Small intestine (tissue), 7 donors: ENCODE results near the gene CDK17. TPM values are rescaled to one million over a fixed set of nuclear protein-coding genes. Genes with fewer than 3 reads are reported as not detected.

ENCODE experiments used
- DNase-seq, 2 donors: peaks; one replicate each; pipeline versions ENCODE4 v3.0.0 to v3.0.0-alpha.2; 2013
- FAIRE-seq: peaks from 2 replicates; lab custom pipeline; 2012; peaks lifted over from hg19 to GRCh38; lab: Jason Lieb, UNC
- H3K27ac ChIP-seq, 3 donors: one replicate each; pipeline ENCODE4 v1.5.1; 2013; ENCODE audit warnings: low read length in 2 of 3, mild to moderate bottlenecking in 2 of 3, control low read depth in 1 of 3, inconsistent platforms in 1 of 3, low read depth in 1 of 3, moderate library complexity in 1 of 3
- H3K27me3 ChIP-seq, 3 donors: one replicate each; pipeline ENCODE4 v1.6.1; 2013; ENCODE audit warnings: low read length in 3 of 3, inconsistent platforms in 1 of 3; ENCODE audit not compliant: control insufficient read depth in 3 of 3, insufficient read depth in 3 of 3
- H3K36me3 ChIP-seq, 3 donors: one replicate each; pipeline ENCODE4 v1.6.1; 2013; ENCODE audit warnings: low read length in 3 of 3, inconsistent platforms in 1 of 3, low read depth in 1 of 3, mild to moderate bottlenecking in 1 of 3, moderate library complexity in 1 of 3; ENCODE audit not compliant: control insufficient read depth in 3 of 3, insufficient read depth in 2 of 3
- H3K4me1 ChIP-seq, 3 donors: one replicate each; pipeline ENCODE4 v1.6.1; 2013; ENCODE audit warnings: low read length in 2 of 3, inconsistent platforms in 1 of 3, low read depth in 1 of 3, mild to moderate bottlenecking in 1 of 3, moderate library complexity in 1 of 3; ENCODE audit not compliant: control insufficient read depth in 3 of 3, insufficient read depth in 2 of 3
- H3K4me3 ChIP-seq, 3 donors: one replicate each; pipeline ENCODE4 v1.5.1; 2013; ENCODE audit warnings: low read length in 3 of 3, control low read depth in 1 of 3, inconsistent platforms in 1 of 3, low read depth in 1 of 3, mild to moderate bottlenecking in 1 of 3, moderate library complexity in 1 of 3
- H3K9me3 ChIP-seq, 2 donors: one replicate each; pipeline ENCODE4 v1.6.1; 2013; ENCODE audit warnings: low read depth in 1 of 2, low read length in 1 of 2; ENCODE audit not compliant: control insufficient read depth in 2 of 2, insufficient read depth in 1 of 2
- WGBS, 3 donors: extraction: QIAGEN DNeasy Blood & Tissue Kit; methylation state at CpG; one replicate each; pipeline ENCODE4 v1.1.7; 2013; 5-methylcytosine and 5-hydroxymethylcytosine counted together
- polyA plus RNA-seq, 4 donors: library from polyadenylated mRNA; stranded (reverse) in 3 of 4; unstranded in 1 of 4; fragments of 200-250 nt in 3 of 4; fragments of 120-200 nt in 1 of 4; gene quantifications; one replicate each; pipeline versions ENCODE4 v1.2.1 to v1.2.3, GENCODE V29; 2013
- donor health status: healthy with polysubstance abuse.
- donor health status: control.
- donor health status: control.
- donor health status: Bipolar disorder and iron deficiency.
- donor health status: healthy.

Gene CDK17
- polyA plus RNA-seq, 4 donors, result 7.6 to 29.8 (median 8.4) TPM

GRCh38 chr12:96256672-96257361 lies 143.4 kb downstream of the CDK17 start:
- H3K4me1 ChIP-seq, result peaks cover 0 to 2% (median 0%) of the 10 kb centered on the region in 3 donors
- H3K9me3 ChIP-seq, result no peaks in the 10 kb centered on the region
- no peak for DNase-seq
- no peak for FAIRE-seq
- H3K36me3 ChIP-seq, result peaks cover 0 to 10% (median 4%) of the 10 kb centered on the region in 3 donors
- WGBS, 3 donors, result 79 to 83% (median 82%) methylated on average over 7 of the region's 7 CpGs
- H3K27ac ChIP-seq, result peak overlapping the region in 1 of 3 donors; percentile 64
- H3K27me3 ChIP-seq, result no peaks in the 10 kb centered on the region
- H3K4me3 ChIP-seq, result no peak overlapping the region

DNA sequence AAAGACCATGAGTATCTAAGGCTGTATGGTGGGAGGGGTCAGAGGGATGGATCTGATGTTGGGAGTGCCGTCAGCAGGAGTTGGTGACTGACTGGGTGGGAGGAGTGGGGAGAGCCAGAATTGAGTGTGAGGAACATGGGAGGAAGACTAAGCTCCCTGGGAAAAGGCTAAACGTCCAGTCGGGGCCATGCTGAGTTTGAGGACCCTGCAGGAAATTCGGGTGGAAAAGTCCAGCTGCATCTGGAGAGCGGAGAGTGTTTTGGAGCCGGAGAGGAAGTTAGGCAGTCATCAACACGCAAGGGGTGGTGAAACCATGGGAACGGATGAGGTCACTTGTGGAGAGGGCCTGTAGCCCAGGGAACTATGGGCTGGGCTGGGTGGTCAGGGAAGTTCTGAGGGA lies 145.2 kb downstream of the CDK17 start:
- no peak for FAIRE-seq
- peaks cover 0 to 2% (median 0%) of the 10 kb centered on the region in 3 donors for H3K4me1 ChIP-seq
- 57 to 91% (median 83%) methylated on average over 8 of the region's 8 CpGs for WGBS, 3 donors
- peaks cover 0 to 15% (median 0%) of the 10 kb centered on the region in 3 donors for H3K36me3 ChIP-seq
- H3K4me3 ChIP-seq, result no peak overlapping the region
- peak in 1 of 2 donors; percentile 26 for DNase-seq
- no peaks in the 10 kb centered on the region for H3K9me3 ChIP-seq
- peak overlapping the region in 1 of 3 donors; percentile 77 for H3K27ac ChIP-seq
- H3K27me3 ChIP-seq, result no peaks in the 10 kb centered on the region

- H3K27ac ChIP-seq, result peak overlapping the region in 1 of 3 donors; percentile 35
- FAIRE-seq, result no peak
- no peak for DNase-seq
- 89 to 96% (median 94%) methylated on average over 7 of the region's 7 CpGs for WGBS, 3 donors
- H3K4me1 ChIP-seq, result peaks cover 0 to 2% (median 0%) of the 10 kb centered on the region in 3 donors
- H3K27me3 ChIP-seq, result no peaks in the 10 kb centered on the region
- no peak overlapping the region for H3K4me3 ChIP-seq
- H3K36me3 ChIP-seq, result peaks cover 0 to 37% (median 6%) of the 10 kb centered on the region in 3 donors
- H3K9me3 ChIP-seq, result no peaks in the 10 kb centered on the region
These were observed 150.0 kb downstream of the CDK17 start for GRCh38 chr12:96250119-96250685.

GRCh38 chr12:96249196-96250118 lies 150.8 kb downstream of the CDK17 start:
- peaks cover 0 to 1% (median 0%) of the 10 kb centered on the region in 3 donors for H3K4me1 ChIP-seq
- 78 to 93% (median 89%) methylated on average over 16 of the region's 16 CpGs for WGBS, 3 donors
- peak overlapping the region in 1 of 3 donors; percentile 35 for H3K27ac ChIP-seq
- no peaks in the 10 kb centered on the region for H3K27me3 ChIP-seq
- FAIRE-seq (no peak), DNase-seq (no peak)
- H3K4me3 ChIP-seq, result no peak overlapping the region
- H3K36me3 ChIP-seq, result peaks cover 0 to 37% (median 6%) of the 10 kb centered on the region in 3 donors
- no peaks in the 10 kb centered on the region for H3K9me3 ChIP-seq

GRCh38 chr12:96248136-96248931 lies 151.9 kb downstream of the CDK17 start:
- FAIRE-seq (no peak), DNase-seq (no peak)
- Histone ChIP-seq H3K4me1 (no peaks in the 10 kb centered on the region), H3K36me3 (peaks cover 0 to 37% (median 6%) of the 10 kb centered on the region in 3 donors), H3K4me3 (no peak overlapping the region), H3K9me3 (no peaks in the 10 kb centered on the region), H3K27me3 (no peaks in the 10 kb centered on the region), H3K27ac (no peak overlapping the region)
- 89 to 91% (median 90%) methylated on average over 17 of the region's 17 CpGs for WGBS, 3 donors

DNA sequence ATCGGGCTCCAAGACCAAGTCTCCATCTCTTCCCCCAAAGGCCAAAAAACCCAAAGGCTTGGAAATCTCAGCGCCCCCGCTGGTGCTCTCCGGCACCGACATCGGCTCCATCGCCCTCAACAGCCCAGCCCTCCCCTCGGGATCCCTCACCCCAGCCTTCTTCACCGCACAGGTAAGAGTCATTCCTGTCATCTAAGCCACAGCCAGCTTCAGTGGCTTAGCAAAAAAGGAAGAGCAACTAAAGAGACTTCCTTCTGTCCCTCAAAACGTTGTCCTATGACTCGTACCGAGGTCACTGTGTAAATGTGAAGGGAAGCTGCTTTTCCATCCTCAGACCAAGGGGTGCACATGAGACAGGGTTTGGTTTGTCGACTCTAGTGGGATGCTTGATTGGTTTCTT lies 152.7 kb downstream of the CDK17 start:
- H3K4me1 ChIP-seq, result peaks cover 0 to 3% (median 0%) of the 10 kb centered on the region in 3 donors
- no peak overlapping the region for H3K4me3 ChIP-seq
- peaks cover 0 to 37% (median 6%) of the 10 kb centered on the region in 3 donors for H3K36me3 ChIP-seq
- H3K27me3 ChIP-seq, result no peaks in the 10 kb centered on the region
- H3K27ac ChIP-seq, result no peak overlapping the region
- FAIRE-seq, result no peak
- DNase-seq, result no peak
- 88 to 90% (median 89%) methylated on average over 13 of the region's 13 CpGs for WGBS, 3 donors
- no peaks in the 10 kb centered on the region for H3K9me3 ChIP-seq

- Histone ChIP-seq H3K36me3 (peaks cover 0 to 38% (median 6%) of the 10 kb centered on the region in 3 donors), H3K9me3 (no peaks in the 10 kb centered on the region), H3K4me1 (peaks cover 0 to 3% (median 0%) of the 10 kb centered on the region in 3 donors), H3K27ac (no peak overlapping the region), H3K27me3 (no peaks in the 10 kb centered on the region), H3K4me3 (no peak overlapping the region)
- DNase-seq (no peak), FAIRE-seq (no peak)
- 96 to 97% (median 97%) methylated on average over 36 of the region's 36 CpGs for WGBS, 3 donors
These were observed 153.2 kb downstream of the CDK17 start for GRCh38 chr12:96246926-96247505.
